A549 (cell line): Measurements from ENCODE around the gene RASSF8.

Experiments
- CBX2 ChIP-seq: fragments of 200-600 bp; sonication (generic); IDR thresholded peaks from 2 replicates; pipeline ENCODE4 v1.6.1; 2016; ENCODE audit warnings: low read depth, mild to moderate bottlenecking, borderline replicate concordance
- CBX8 ChIP-seq: fragments of 200-600 bp; sonication (generic); IDR thresholded peaks from 2 replicates; pipeline ENCODE4 v1.6.1; 2016
- CEBPB ChIP-seq, 2 experiments: fragments of >200 bp in 1 of 2; sonication (Bioruptor Twin) in 1 of 2; formaldehyde crosslinking in 1 of 2; IDR thresholded peaks; 2 replicates each; pipeline ENCODE4 v1.6.1; 2012 to 2016
- EHMT2 ChIP-seq: fragments of 200-600 bp; sonication (generic); IDR thresholded peaks from 2 replicates; pipeline ENCODE4 v1.6.1; 2016; ENCODE audit warnings: antibody characterized with exemption, low read depth, mild to moderate bottlenecking, moderate library complexity
- JUNB ChIP-seq: fragments of >200 bp; sonication (Bioruptor Twin); formaldehyde crosslinking; IDR thresholded peaks from 2 replicates; pipeline ENCODE4 v1.6.1; 2016
- PHF8 ChIP-seq: fragments of 200-600 bp; sonication (generic); IDR thresholded peaks from 2 replicates; pipeline ENCODE4 v1.6.1; 2016; ENCODE audit warnings: low read depth, mild to moderate bottlenecking, antibody characterized with exemption, moderate library complexity, borderline replicate concordance
- POLR2A ChIP-seq: IDR thresholded peaks from 2 replicates; pipeline ENCODE4 v1.6.1; 2012; ENCODE audit warnings: mild to moderate bottlenecking, low read length
- RAD21 ChIP-seq, 2 experiments: fragments of >200 bp in 1 of 2; sonication (Bioruptor Twin) in 1 of 2; formaldehyde crosslinking in 1 of 2; IDR thresholded peaks in 1 of 2; conservative IDR thresholded peaks in 1 of 2; 2 replicates in 1 of 2; 3 replicates in 1 of 2; pipeline ENCODE4 v1.6.1; 2012 to 2018; ENCODE audit warnings: inconsistent platforms in 1 of 2
- RCOR1 ChIP-seq: fragments of 150-350 bp; IDR thresholded peaks from 2 replicates; pipeline ENCODE4 v1.6.1; 2014; ENCODE audit warnings: antibody characterized with exemption, low read length, low read depth
- SMC3 ChIP-seq: fragments of >200 bp; sonication (Bioruptor Twin); formaldehyde crosslinking; IDR thresholded peaks from 3 replicates; pipeline ENCODE4 v1.6.1; 2018; ENCODE audit warnings: inconsistent platforms
- TF ChIP-seq, protein P1 (sequence below): fragments of >200 bp; sonication (Bioruptor Twin); formaldehyde crosslinking; IDR thresholded peaks from 3 replicates; pipeline ENCODE4 v1.5.1; 2016
- TF ChIP-seq, protein P2 (sequence below): IDR thresholded peaks from 2 replicates; pipeline ENCODE4 v1.6.1; 2012
- TF ChIP-seq, protein P3 (sequence below): fragments of 200-600 bp; sonication (generic); IDR thresholded peaks from 2 replicates; pipeline ENCODE4 v1.6.1; 2016; ENCODE audit warnings: antibody characterized with exemption, mild to moderate bottlenecking, moderate library complexity
- TF ChIP-seq, protein P4 (sequence below): fragments of 250-450 bp; sonication (Bioruptor Pico); IDR thresholded peaks from 2 replicates; pipeline ENCODE4 v1.5.0; 2021; ENCODE audit warnings: mild to moderate bottlenecking, moderate library complexity, borderline replicate concordance

DNA sequence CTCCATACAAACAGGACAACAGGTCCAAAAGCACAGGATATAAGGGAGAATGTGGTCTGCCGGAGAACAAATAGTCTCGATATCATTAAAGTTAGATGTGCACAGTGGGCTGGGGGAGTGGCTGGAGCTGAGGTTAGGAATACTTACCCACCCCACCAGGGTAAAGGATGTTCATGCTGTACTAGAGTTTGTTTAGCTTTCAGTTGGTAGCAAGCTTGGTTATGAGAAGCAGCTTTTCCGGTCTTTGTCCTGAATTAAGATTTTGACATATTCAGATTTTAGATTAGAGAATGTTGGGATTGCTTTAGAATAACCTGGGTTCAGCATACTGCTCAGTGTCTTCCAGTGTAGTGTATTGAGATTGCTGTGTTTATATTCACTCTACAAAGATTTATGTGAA, 16.7 kb downstream of the RASSF8 start:
- no peak for TF ChIP-seq POLR2A
- no peak for TF ChIP-seq RCOR1
- TF ChIP-seq, protein P1, sequence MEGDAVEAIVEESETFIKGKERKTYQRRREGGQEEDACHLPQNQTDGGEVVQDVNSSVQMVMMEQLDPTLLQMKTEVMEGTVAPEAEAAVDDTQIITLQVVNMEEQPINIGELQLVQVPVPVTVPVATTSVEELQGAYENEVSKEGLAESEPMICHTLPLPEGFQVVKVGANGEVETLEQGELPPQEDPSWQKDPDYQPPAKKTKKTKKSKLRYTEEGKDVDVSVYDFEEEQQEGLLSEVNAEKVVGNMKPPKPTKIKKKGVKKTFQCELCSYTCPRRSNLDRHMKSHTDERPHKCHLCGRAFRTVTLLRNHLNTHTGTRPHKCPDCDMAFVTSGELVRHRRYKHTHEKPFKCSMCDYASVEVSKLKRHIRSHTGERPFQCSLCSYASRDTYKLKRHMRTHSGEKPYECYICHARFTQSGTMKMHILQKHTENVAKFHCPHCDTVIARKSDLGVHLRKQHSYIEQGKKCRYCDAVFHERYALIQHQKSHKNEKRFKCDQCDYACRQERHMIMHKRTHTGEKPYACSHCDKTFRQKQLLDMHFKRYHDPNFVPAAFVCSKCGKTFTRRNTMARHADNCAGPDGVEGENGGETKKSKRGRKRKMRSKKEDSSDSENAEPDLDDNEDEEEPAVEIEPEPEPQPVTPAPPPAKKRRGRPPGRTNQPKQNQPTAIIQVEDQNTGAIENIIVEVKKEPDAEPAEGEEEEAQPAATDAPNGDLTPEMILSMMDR: no peak
- TF ChIP-seq, protein P2, sequence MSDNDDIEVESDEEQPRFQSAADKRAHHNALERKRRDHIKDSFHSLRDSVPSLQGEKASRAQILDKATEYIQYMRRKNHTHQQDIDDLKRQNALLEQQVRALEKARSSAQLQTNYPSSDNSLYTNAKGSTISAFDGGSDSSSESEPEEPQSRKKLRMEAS: no peak
- TF ChIP-seq, protein P3, sequence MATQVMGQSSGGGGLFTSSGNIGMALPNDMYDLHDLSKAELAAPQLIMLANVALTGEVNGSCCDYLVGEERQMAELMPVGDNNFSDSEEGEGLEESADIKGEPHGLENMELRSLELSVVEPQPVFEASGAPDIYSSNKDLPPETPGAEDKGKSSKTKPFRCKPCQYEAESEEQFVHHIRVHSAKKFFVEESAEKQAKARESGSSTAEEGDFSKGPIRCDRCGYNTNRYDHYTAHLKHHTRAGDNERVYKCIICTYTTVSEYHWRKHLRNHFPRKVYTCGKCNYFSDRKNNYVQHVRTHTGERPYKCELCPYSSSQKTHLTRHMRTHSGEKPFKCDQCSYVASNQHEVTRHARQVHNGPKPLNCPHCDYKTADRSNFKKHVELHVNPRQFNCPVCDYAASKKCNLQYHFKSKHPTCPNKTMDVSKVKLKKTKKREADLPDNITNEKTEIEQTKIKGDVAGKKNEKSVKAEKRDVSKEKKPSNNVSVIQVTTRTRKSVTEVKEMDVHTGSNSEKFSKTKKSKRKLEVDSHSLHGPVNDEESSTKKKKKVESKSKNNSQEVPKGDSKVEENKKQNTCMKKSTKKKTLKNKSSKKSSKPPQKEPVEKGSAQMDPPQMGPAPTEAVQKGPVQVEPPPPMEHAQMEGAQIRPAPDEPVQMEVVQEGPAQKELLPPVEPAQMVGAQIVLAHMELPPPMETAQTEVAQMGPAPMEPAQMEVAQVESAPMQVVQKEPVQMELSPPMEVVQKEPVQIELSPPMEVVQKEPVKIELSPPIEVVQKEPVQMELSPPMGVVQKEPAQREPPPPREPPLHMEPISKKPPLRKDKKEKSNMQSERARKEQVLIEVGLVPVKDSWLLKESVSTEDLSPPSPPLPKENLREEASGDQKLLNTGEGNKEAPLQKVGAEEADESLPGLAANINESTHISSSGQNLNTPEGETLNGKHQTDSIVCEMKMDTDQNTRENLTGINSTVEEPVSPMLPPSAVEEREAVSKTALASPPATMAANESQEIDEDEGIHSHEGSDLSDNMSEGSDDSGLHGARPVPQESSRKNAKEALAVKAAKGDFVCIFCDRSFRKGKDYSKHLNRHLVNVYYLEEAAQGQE: no peak
- TF ChIP-seq PHF8: no peak
- no peak for TF ChIP-seq RAD21 (conservative IDR thresholded peaks at IDR 0.05 in 1 of 2, IDR thresholded peaks at IDR 0.05 in 1 of 2)
- TF ChIP-seq, protein P4, sequence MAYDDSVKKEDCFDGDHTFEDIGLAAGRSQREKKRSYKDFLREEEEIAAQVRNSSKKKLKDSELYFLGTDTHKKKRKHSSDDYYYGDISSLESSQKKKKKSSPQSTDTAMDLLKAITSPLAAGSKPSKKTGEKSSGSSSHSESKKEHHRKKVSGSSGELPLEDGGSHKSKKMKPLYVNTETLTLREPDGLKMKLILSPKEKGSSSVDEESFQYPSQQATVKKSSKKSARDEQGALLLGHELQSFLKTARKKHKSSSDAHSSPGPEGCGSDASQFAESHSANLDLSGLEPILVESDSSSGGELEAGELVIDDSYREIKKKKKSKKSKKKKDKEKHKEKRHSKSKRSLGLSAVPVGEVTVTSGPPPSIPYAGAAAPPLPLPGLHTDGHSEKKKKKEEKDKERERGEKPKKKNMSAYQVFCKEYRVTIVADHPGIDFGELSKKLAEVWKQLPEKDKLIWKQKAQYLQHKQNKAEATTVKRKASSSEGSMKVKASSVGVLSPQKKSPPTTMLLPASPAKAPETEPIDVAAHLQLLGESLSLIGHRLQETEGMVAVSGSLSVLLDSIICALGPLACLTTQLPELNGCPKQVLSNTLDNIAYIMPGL (CRISPR knock-in tag): no peak
- no peak for TF ChIP-seq EHMT2
- no peak for TF ChIP-seq CBX2
- TF ChIP-seq CEBPB (IDR thresholded peaks at IDR 0.05): no peak
- no peak for TF ChIP-seq SMC3
- TF ChIP-seq JUNB: no peak
- TF ChIP-seq CBX8: no peak
